Thyroid gland (tissue), 4 donors: Measurements from ENCODE around the gene DSG2. TPM values are rescaled to one million over a fixed set of nuclear protein-coding genes. Genes with fewer than 3 reads are reported as not detected.

Experiments
- DNase-seq, 2 donors: peaks; one replicate each; pipeline ENCODE4 v3.0.0-alpha.2; 2019
- H3K27ac ChIP-seq, 3 donors: fragments of 200-600 bp; sonication (generic); 1 replicate in 2 of 3; 2 replicates in 1 of 3; pipeline ENCODE4 v1.5.1; 2016 to 2019; ENCODE audit warnings: mild to moderate bottlenecking in 1 of 3, moderate library complexity in 1 of 3
- H3K27me3 ChIP-seq: fragments of 200-600 bp; sonication (generic); one replicate; pipeline ENCODE4 v1.5.1; 2019
- H3K36me3 ChIP-seq, 2 donors: fragments of 200-600 bp; sonication (generic); one replicate each; pipeline ENCODE4 v1.5.1; 2016 to 2019
- H3K4me1 ChIP-seq, 2 donors: fragments of 200-600 bp; sonication (generic); one replicate each; pipeline ENCODE4 v1.5.1; 2017 to 2019
- H3K4me3 ChIP-seq, 3 donors: fragments of 200-600 bp; sonication (generic); replicated peaks in 1 of 3; 1 replicate in 2 of 3; 2 replicates in 1 of 3; pipeline ENCODE4 v1.5.1; 2016; ENCODE audit warnings: mild to moderate bottlenecking in 1 of 3
- H3K9me3 ChIP-seq: fragments of 200-600 bp; sonication (generic); one replicate; pipeline ENCODE4 v1.5.1; 2017
- POLR2A ChIP-seq, 2 donors: fragments of 450-650 bp; IDR thresholded peaks; one replicate each; pipeline ENCODE4 v1.6.1; 2017; ENCODE audit warnings: antibody characterized with exemption in 2 of 2, mild to moderate bottlenecking in 2 of 2, moderate library complexity in 1 of 2
- WGBS, 2 donors: methylation state at CpG; one replicate each; pipeline ENCODE4 v1.1.5; 2017; 5-methylcytosine and 5-hydroxymethylcytosine counted together
- intact Hi-C: fragments of 100-400 bp; cut with DNase I; formaldehyde crosslinking; loops from one replicate; pipeline ENCODE4 v1.15.1; 2023
- total RNA-seq, 4 donors: library from RNA; depleted of rRNA; stranded (reverse); fragments of >200 nt; gene quantifications; one replicate each; pipeline ENCODE4 v1.2.3, GENCODE V29; 2016
- TF ChIP-seq, protein P1 (sequence below), 6 experiments: fragments of 200-600 bp in 3 of 6; fragments of 450-650 bp in 3 of 6; sonication (generic) in 3 of 6; IDR thresholded peaks; one replicate each; pipeline ENCODE4 v1.5.1; 2016 to 2019; ENCODE audit warnings: antibody characterized with exemption in 6 of 6, mild to moderate bottlenecking in 2 of 6, inconsistent platforms in 1 of 6, moderate library complexity in 1 of 6

DSG2 gene
- total RNA-seq, 4 donors from 2014 or later, result 47.7 to 66.0 (median 56.4) TPM

DNA sequence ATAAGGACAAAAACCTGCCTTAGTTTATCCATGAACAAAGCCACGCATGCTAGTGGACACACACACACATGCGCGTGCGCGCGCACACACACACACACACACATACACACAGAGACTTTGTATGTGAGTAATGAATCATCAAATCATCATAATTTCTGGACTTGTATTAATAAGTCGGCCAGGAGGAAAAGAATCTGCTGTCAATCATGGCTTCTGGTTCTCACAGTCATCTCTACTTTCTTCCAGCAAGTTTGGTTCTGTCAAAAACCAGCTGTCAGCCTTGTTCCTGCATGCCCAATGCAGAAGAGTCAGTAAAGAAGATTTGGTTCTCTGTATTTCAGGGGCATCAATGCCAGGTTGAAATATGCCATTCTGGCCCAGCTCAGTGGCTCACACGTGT, 92.6 kb downstream of the DSG2 start:
- no peak overlapping the region for H3K27ac ChIP-seq
- no peaks in the 10 kb centered on the region for H3K36me3 ChIP-seq
- no peak overlapping the region for H3K4me3 ChIP-seq
- intact Hi-C loops, result no loop called here
- TF ChIP-seq, protein P1, sequence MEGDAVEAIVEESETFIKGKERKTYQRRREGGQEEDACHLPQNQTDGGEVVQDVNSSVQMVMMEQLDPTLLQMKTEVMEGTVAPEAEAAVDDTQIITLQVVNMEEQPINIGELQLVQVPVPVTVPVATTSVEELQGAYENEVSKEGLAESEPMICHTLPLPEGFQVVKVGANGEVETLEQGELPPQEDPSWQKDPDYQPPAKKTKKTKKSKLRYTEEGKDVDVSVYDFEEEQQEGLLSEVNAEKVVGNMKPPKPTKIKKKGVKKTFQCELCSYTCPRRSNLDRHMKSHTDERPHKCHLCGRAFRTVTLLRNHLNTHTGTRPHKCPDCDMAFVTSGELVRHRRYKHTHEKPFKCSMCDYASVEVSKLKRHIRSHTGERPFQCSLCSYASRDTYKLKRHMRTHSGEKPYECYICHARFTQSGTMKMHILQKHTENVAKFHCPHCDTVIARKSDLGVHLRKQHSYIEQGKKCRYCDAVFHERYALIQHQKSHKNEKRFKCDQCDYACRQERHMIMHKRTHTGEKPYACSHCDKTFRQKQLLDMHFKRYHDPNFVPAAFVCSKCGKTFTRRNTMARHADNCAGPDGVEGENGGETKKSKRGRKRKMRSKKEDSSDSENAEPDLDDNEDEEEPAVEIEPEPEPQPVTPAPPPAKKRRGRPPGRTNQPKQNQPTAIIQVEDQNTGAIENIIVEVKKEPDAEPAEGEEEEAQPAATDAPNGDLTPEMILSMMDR (IDR thresholded peaks at IDR 0.05), result no peak
- TF ChIP-seq POLR2A (IDR thresholded peaks at IDR 0.05), result no peak
- 90 to 93% methylated on average over 8 of the region's 8 CpGs for WGBS, 2 donors
- H3K4me1 ChIP-seq, result no peaks in the 10 kb centered on the region
- H3K27me3 ChIP-seq, result no peaks in the 10 kb centered on the region
- DNase-seq, result no peak
- H3K9me3 ChIP-seq, result no peaks in the 10 kb centered on the region

DNA sequence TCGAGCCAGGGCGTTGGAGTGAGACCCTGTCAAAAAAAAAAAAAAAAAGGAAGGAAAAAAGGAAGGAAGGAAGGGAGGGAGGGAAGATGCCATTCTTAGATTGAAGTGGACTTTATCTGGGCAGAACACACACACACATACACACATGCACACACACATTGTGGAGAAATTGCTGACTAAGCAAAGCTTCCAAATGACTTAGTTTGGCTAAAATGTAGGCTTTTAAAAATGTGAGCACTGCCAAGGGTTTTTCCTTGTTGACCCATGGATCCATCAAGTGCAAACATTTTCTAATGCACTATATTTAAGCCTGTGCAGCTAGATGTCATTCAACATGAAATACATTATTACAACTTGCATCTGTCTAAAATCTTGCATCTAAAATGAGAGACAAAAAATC, 93.1 kb downstream of the DSG2 start:
- WGBS, 2 donors, result 44 to 67% methylated on average over 2 of the region's 2 CpGs

DNA sequence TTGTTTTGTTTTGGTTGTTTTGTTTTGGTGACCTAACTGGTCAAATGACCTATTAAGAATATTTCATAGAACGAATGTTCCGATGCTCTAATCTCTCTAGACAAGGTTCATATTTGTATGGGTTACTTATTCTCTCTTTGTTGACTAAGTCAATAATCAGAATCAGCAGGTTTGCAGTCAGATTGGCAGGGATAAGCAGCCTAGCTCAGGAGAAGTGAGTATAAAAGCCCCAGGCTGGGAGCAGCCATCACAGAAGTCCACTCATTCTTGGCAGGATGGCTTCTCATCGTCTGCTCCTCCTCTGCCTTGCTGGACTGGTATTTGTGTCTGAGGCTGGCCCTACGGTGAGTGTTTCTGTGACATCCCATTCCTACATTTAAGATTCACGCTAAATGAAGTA, 93.7 kb downstream of the DSG2 start, which contains the start of gene TTR:
TTR (plus strand) TSS at position 250 of the 400 bp plus-strand sequence; CDS start at position 276, 26 bp downstream.
- Histone ChIP-seq H3K9me3 (no peaks in the 10 kb centered on the region), H3K4me1 (no peaks in the 10 kb centered on the region), H3K27me3 (no peaks in the 10 kb centered on the region), H3K27ac (no peak within 1 kb of the TSS), H3K4me3 (no peak within 1 kb of the TSS), H3K36me3 (no peaks in the 10 kb centered on the region)
- 68 to 73% methylated on average over 5 of the region's 5 CpGs for WGBS, 2 donors
- no peak for DNase-seq
- no peak for TF ChIP-seq POLR2A (IDR thresholded peaks at IDR 0.05)
- TF ChIP-seq, protein P1 (IDR thresholded peaks at IDR 0.05), result no peak
- intact Hi-C loops, result no loop called here

More for the DNA sequence above, 93.1 kb downstream of the DSG2 start:
- H3K27ac ChIP-seq, result no peak overlapping the region
- no peaks in the 10 kb centered on the region for H3K36me3 ChIP-seq
- intact Hi-C loops, result no loop called here
- H3K4me3 ChIP-seq, result no peak overlapping the region
- H3K9me3 ChIP-seq, result no peaks in the 10 kb centered on the region
- DNase-seq, result no peak
- TF ChIP-seq, protein P1 (IDR thresholded peaks at IDR 0.05), result no peak
- no peak for TF ChIP-seq POLR2A (IDR thresholded peaks at IDR 0.05)
- no peaks in the 10 kb centered on the region for H3K4me1 ChIP-seq
- no peaks in the 10 kb centered on the region for H3K27me3 ChIP-seq

DNA sequence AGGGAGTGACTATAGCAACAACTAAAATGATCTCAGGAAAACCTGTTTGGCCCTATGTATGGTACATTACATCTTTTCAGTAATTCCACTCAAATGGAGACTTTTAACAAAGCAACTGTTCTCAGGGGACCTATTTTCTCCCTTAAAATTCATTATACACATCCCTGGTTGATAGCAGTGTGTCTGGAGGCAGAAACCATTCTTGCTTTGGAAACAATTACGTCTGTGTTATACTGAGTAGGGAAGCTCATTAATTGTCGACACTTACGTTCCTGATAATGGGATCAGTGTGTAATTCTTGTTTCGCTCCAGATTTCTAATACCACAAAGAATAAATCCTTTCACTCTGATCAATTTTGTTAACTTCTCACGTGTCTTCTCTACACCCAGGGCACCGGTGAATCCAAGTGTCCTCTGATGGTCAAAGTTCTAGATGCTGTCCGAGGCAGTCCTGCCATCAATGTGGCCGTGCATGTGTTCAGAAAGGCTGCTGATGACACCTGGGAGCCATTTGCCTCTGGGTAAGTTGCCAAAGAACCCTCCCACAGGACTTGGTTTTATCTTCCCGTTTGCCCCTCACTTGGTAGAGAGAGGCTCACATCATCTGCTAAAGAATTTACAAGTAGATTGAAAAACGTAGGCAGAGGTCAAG, 94.7 kb downstream of the DSG2 start:
- intact Hi-C loops, result no loop called here
- no peak for TF ChIP-seq POLR2A (IDR thresholded peaks at IDR 0.05)
- TF ChIP-seq, protein P1 (IDR thresholded peaks at IDR 0.05), result no peak
- no peaks in the 10 kb centered on the region for H3K27me3 ChIP-seq
- H3K4me1 ChIP-seq, result no peaks in the 10 kb centered on the region
- H3K27ac ChIP-seq, result no peak overlapping the region
- DNase-seq, result no peak
- H3K36me3 ChIP-seq, result no peaks in the 10 kb centered on the region
- H3K9me3 ChIP-seq, result no peaks in the 10 kb centered on the region
- no peak overlapping the region for H3K4me3 ChIP-seq
- WGBS, 2 donors, result 76 to 77% methylated on average over 10 of the region's 10 CpGs

DNA sequence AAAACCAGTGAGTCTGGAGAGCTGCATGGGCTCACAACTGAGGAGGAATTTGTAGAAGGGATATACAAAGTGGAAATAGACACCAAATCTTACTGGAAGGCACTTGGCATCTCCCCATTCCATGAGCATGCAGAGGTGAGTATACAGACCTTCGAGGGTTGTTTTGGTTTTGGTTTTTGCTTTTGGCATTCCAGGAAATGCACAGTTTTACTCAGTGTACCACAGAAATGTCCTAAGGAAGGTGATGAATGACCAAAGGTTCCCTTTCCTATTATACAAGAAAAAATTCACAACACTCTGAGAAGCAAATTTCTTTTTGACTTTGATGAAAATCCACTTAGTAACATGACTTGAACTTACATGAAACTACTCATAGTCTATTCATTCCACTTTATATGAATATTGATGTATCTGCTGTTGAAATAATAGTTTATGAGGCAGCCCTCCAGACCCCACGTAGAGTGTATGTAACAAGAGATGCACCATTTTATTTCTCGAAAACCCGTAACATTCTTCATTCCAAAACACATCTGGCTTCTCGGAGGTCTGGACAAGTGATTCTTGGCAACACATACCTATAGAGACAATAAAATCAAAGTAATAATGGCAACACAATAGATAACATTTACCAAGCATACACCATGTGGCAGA, 97.3 kb downstream of the DSG2 start:
- intact Hi-C loops, result no loop called here
- no peaks in the 10 kb centered on the region for H3K36me3 ChIP-seq

More for the DNA sequence above, 97.3 kb downstream of the DSG2 start:
- WGBS, 2 donors, result 87 to 88% methylated on average over 5 of the region's 5 CpGs
- Histone ChIP-seq H3K27ac (no peak overlapping the region), H3K27me3 (no peaks in the 10 kb centered on the region), H3K4me1 (no peaks in the 10 kb centered on the region), H3K9me3 (no peaks in the 10 kb centered on the region), H3K4me3 (no peak overlapping the region)
- TF ChIP-seq POLR2A (IDR thresholded peaks at IDR 0.05), result no peak
- TF ChIP-seq, protein P1 (IDR thresholded peaks at IDR 0.05), result no peak
- no peak for DNase-seq
